PFSK-1 (cell line): ENCODE measurements around the gene ACOT4.

Source experiments
- FOXP2 ChIP-seq: optimal IDR thresholded peaks from 2 replicates; pipeline ENCODE3; 2011; ENCODE audit warnings: borderline replicate concordance, control low read depth, inconsistent platforms; ENCODE audit not compliant: insufficient read depth; ENCODE audit errors: extremely low read length, extremely low read depth
- POLR2AphosphoS5 ChIP-seq: IDR thresholded peaks from 2 replicates; pipeline ENCODE4 v1.6.1; 2012; ENCODE audit warnings: low read depth, mild to moderate bottlenecking, control low read depth, low read length, moderate library complexity
- REST ChIP-seq, 2 experiments: IDR thresholded peaks; 2 replicates each; pipeline versions ENCODE4 v1.6.1 to v1.8.0; 2011 to 2012; ENCODE audit warnings: low read depth in 2 of 2, low read length in 2 of 2, control low read depth in 1 of 2, inconsistent platforms in 1 of 2, mild to moderate bottlenecking in 1 of 2, moderate library complexity in 1 of 2; ENCODE audit not compliant: insufficient read depth in 1 of 2
- SIN3A ChIP-seq: IDR thresholded peaks from 2 replicates; pipeline ENCODE4 v1.6.1; 2012; ENCODE audit warnings: mild to moderate bottlenecking, low read length, moderate library complexity, borderline replicate concordance; ENCODE audit not compliant: insufficient read depth
- TAF1 ChIP-seq: IDR thresholded peaks from 2 replicates; pipeline ENCODE4 v1.6.1; 2012; ENCODE audit warnings: low read length, control low read depth, borderline replicate concordance; ENCODE audit not compliant: insufficient read depth

Gene ACOT4

GRCh38 chr14:73619524-73619923 is 27.9 kb downstream of the ACOT4 start:
- TF ChIP-seq TAF1 (no peak), FOXP2 (no peak), POLR2AphosphoS5 (no peak), SIN3A (no peak), REST (IDR thresholded peaks at IDR 0.05; ENCODE audit: insufficient read depth in 1 of 2, low read depth in 2 of 2, low read length in 2 of 2) (no peak)

- TF ChIP-seq REST (IDR thresholded peaks at IDR 0.05; ENCODE audit: insufficient read depth in 1 of 2, low read depth in 2 of 2, low read length in 2 of 2) (no peak), SIN3A (no peak), POLR2AphosphoS5 (no peak), TAF1 (no peak)
These were observed 28.6 kb downstream of the ACOT4 start for GRCh38 chr14:73620268-73620667.

GRCh38 chr14:73623504-73624054 is 31.9 kb downstream of the ACOT4 start:
- TF ChIP-seq REST (IDR thresholded peaks at IDR 0.05; ENCODE audit: insufficient read depth in 1 of 2, low read depth in 2 of 2, low read length in 2 of 2) (no peak), FOXP2 (no peak), POLR2AphosphoS5 (no peak), SIN3A (no peak), TAF1 (no peak)

- TF ChIP-seq SIN3A, result no peak
- no peak for TF ChIP-seq REST (IDR thresholded peaks at IDR 0.05; ENCODE audit: insufficient read depth in 1 of 2, low read depth in 2 of 2, low read length in 2 of 2)
- TF ChIP-seq POLR2AphosphoS5, result no peak
- TF ChIP-seq FOXP2, result no peak
- TF ChIP-seq TAF1, result no peak
These were observed 34.0 kb downstream of the ACOT4 start for GRCh38 chr14:73625706-73626105.

GRCh38 chr14:73627151-73627558 is 35.5 kb downstream of the ACOT4 start:
- TF ChIP-seq FOXP2 (no peak), REST (IDR thresholded peaks at IDR 0.05; ENCODE audit: insufficient read depth in 1 of 2, low read depth in 2 of 2, low read length in 2 of 2) (no peak)
